Activated naive CD4-positive, alpha-beta T cell treated with anti-CD3 and anti-CD28 coated beads, Interleukin-2, amount 10 ng/mL, durations not matched to agents 7 days and 5 days (primary cell): ENCODE results near the gene ATP1A1.

Source experiments
- CTCF ChIA-PET: fragments of 350-600 bp; sonication (Branson Sonifier 250); formaldehyde crosslinking; loops from one replicate; lab custom pipeline; 2021; ENCODE audit warnings: antibody characterized with exemption; lab: Charles Lee
- DNase-seq: peaks from one replicate; pipeline ENCODE4 v3.0.0-alpha.2; 2020
- H3K27ac Mint-ChIP-seq: one replicate; pipeline ENCODE4 v1.8.0; 2021; ENCODE audit warnings: mild to moderate bottlenecking, moderate library complexity, mixed read lengths
- H3K27me3 Mint-ChIP-seq: one replicate; pipeline ENCODE4 v1.8.0; 2021; ENCODE audit warnings: mild to moderate bottlenecking, mixed read lengths
- H3K36me3 Mint-ChIP-seq: one replicate; pipeline ENCODE4 v1.8.0; 2021; ENCODE audit warnings: mixed read lengths
- H3K4me1 Mint-ChIP-seq: one replicate; pipeline ENCODE4 v1.8.0; 2021; ENCODE audit warnings: mixed read lengths
- H3K4me3 Mint-ChIP-seq: one replicate; pipeline ENCODE4 v1.8.0; 2021; ENCODE audit warnings: mild to moderate bottlenecking, moderate library complexity, mixed read lengths
- H3K9me3 Mint-ChIP-seq: one replicate; pipeline ENCODE4 v1.8.0; 2021; ENCODE audit warnings: mixed read lengths

ATP1A1 gene

DNA sequence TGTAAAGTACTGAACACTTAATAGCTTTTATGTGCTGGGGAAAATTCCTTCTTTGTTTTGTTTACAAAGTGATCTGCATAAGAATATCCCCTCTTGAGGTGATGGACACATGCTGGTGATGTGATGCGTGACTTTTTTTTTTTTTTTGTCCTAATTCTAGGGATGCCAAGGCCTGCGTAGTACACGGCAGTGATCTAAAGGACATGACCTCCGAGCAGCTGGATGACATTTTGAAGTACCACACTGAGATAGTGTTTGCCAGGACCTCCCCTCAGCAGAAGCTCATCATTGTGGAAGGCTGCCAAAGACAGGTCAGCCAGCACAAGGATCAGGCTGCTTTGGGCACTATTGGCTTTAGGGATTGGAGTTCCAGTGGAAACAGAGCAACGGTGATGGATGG lies 24.7 kb downstream of the ATP1A1 start:
- CTCF ChIA-PET, result interaction anchor here (0.7 to 2.1 kb wide), 3 partner anchors 10 to 259 kb away, joined by 3 to 5 read pairs (median 5); no protein-coding TSS in a partner anchor
- no peak overlapping the region for H3K4me3 Mint-ChIP-seq
- peaks cover 21% of the 10 kb centered on the region for H3K4me1 Mint-ChIP-seq
- H3K27me3 Mint-ChIP-seq, result no peaks in the 10 kb centered on the region
- no peak for DNase-seq
- peak overlapping the region; percentile 47 for H3K27ac Mint-ChIP-seq
- H3K9me3 Mint-ChIP-seq, result no peaks in the 10 kb centered on the region
- peaks cover 90% of the 10 kb centered on the region for H3K36me3 Mint-ChIP-seq

DNA sequence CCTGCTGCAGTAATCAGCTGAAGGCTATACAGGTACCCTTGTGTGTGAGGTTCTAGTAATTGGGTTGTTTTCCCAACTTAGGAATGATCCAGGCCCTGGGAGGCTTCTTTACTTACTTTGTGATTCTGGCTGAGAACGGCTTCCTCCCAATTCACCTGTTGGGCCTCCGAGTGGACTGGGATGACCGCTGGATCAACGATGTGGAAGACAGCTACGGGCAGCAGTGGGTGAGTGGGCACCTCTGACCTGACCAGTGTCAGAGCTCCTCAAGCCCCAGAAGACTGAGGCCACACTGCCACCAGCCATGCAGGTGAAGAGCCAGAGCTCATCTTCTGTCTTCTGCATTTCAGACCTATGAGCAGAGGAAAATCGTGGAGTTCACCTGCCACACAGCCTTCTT lies 27.7 kb downstream of the ATP1A1 start:
- peaks cover 93% of the 10 kb centered on the region for H3K36me3 Mint-ChIP-seq
- no peaks in the 10 kb centered on the region for H3K9me3 Mint-ChIP-seq
- peaks cover 18% of the 10 kb centered on the region for H3K4me1 Mint-ChIP-seq
- DNase-seq, result no peak
- H3K27ac Mint-ChIP-seq, result peak overlapping the region; percentile 46
- H3K27me3 Mint-ChIP-seq, result no peaks in the 10 kb centered on the region
- no peak overlapping the region for H3K4me3 Mint-ChIP-seq
- CTCF ChIA-PET, result no interaction called here

DNA sequence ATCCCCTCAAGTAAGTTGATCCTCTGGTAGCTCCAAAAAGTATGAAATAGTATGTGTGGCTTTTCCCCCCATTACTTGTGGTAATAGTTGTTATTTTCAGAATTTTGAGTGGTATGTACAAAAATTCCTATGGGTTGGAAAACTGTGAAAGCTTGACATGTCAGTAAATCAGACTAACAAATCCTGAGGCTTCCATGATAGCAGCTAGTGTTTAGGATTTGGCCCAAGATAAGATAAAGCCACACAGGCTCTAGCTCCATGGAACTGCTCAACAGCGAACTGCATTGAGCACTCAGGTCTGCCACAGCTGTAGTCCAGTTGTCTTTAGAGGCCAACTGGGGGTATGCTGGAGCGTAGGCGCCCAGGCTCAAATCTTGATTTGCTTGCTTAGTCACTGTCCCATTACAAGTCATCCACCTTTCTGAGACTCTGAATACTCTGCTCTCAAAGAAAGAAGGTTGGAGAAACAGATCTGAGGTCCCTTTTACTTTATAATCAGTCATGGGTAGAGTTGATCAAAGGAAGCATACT lies 28.7 kb downstream of the ATP1A1 start:
- CTCF ChIA-PET, result interaction anchor here (1.7 to 2.8 kb wide), 2 partner anchors 38 to 263 kb away, joined by 3 to 12 read pairs; no protein-coding TSS in a partner anchor
- Mint-ChIP-seq H3K27me3 (no peaks in the 10 kb centered on the region), H3K27ac (peak overlapping the region; percentile 9), H3K36me3 (peaks cover 91% of the 10 kb centered on the region), H3K4me3 (no peak overlapping the region), H3K4me1 (peaks cover 18% of the 10 kb centered on the region), H3K9me3 (no peaks in the 10 kb centered on the region)
- no peak for DNase-seq

DNA sequence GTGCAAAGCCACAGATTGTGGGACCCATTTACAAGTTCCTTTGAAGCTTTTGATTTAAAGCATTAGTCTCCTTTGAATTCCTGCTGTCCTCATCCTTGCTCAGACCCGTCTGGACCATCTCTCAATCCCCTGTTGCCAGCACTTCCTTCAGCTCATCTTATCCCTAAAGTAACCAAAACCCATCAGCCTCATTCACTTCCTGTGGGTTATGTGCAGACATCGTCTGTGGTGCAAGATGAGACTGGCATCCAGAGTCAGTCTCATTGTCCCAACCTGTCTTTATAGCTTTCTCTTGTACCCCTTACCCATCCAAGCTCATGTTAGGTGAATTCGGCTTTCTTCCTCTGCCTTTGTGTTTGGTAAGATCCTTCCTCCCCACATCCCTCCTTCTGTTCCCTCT lies 29.3 kb downstream of the ATP1A1 start:
- H3K36me3 Mint-ChIP-seq, result peaks cover 92% of the 10 kb centered on the region
- no peak overlapping the region for H3K4me3 Mint-ChIP-seq
- CTCF ChIA-PET, result interaction anchor here (1.7 to 2.8 kb wide), 2 partner anchors 38 to 263 kb away, joined by 3 to 12 read pairs; no protein-coding TSS in a partner anchor
- H3K27ac Mint-ChIP-seq, result peak overlapping the region; percentile 73
- peaks cover 18% of the 10 kb centered on the region for H3K4me1 Mint-ChIP-seq
- H3K27me3 Mint-ChIP-seq, result no peaks in the 10 kb centered on the region
- no peak for DNase-seq
- H3K9me3 Mint-ChIP-seq, result no peaks in the 10 kb centered on the region

DNA sequence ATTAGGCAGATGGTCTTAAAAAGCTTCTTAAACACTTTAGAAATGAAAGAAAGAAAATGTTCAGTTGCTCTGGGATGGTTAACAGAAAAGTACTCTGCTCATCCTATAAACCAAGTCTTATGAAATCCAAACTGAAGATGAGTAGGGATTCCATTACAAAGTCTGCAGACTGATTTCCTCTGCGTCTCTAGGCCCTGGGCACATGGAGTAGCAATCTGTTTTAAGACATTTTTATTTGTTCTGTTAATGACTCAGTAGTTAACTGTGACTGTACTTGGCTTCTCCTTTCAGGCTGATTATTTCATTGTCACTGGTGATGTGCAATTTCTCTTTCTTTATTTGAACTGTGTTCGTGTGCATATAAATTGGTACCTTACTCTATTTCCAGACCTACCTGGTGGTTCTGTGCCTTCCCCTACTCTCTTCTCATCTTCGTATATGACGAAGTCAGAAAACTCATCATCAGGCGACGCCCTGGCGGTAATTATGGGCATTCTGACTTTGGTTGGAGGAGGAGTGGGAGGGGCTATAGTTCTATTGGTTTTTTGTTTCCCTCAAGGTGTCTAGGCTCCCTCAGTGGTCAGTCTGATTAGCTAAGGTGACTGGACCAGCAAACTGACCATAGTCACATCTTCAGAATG lies 30.6 kb downstream of the ATP1A1 start:
- no peak for DNase-seq
- CTCF ChIA-PET, result interaction anchor here (0.6 to 2.8 kb wide), 2 partner anchors 264 to 554 kb away, joined by 4 to 12 read pairs; no protein-coding TSS in a partner anchor

DNA sequence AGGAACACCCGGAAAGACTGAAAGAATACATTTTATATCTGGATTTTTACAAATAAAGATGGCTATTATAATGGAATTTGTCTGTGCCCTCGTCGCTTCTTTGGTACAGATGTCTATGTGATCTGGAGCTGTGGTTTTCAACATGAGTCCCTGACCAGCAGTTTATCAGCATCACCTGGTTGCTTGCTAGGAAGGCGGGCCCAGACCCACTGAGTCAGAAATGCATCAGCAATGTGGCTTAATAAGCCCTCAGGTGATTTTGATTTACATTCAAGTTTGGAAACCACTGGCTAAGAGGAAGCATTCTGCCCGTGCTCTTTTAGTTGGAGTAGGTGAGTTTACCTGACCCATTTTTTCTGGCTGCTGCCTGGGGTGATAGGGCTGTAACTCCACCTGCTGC lies 31.7 kb downstream of the ATP1A1 start:
- CTCF ChIA-PET, result interaction anchor here (0.6 kb wide), 1 partner anchor 555 kb away, joined by 4 read pairs; no protein-coding TSS in a partner anchor
- Mint-ChIP-seq H3K4me1 (peaks cover 18% of the 10 kb centered on the region), H3K27ac (no peak overlapping the region), H3K27me3 (no peaks in the 10 kb centered on the region), H3K36me3 (peaks cover 80% of the 10 kb centered on the region), H3K4me3 (no peak overlapping the region), H3K9me3 (no peaks in the 10 kb centered on the region)
- no peak for DNase-seq

More for the DNA sequence above, 30.6 kb downstream of the ATP1A1 start:
- Mint-ChIP-seq H3K27me3 (no peaks in the 10 kb centered on the region), H3K36me3 (peaks cover 90% of the 10 kb centered on the region), H3K4me3 (no peak overlapping the region), H3K4me1 (peaks cover 18% of the 10 kb centered on the region), H3K27ac (no peak overlapping the region), H3K9me3 (no peaks in the 10 kb centered on the region)

DNA sequence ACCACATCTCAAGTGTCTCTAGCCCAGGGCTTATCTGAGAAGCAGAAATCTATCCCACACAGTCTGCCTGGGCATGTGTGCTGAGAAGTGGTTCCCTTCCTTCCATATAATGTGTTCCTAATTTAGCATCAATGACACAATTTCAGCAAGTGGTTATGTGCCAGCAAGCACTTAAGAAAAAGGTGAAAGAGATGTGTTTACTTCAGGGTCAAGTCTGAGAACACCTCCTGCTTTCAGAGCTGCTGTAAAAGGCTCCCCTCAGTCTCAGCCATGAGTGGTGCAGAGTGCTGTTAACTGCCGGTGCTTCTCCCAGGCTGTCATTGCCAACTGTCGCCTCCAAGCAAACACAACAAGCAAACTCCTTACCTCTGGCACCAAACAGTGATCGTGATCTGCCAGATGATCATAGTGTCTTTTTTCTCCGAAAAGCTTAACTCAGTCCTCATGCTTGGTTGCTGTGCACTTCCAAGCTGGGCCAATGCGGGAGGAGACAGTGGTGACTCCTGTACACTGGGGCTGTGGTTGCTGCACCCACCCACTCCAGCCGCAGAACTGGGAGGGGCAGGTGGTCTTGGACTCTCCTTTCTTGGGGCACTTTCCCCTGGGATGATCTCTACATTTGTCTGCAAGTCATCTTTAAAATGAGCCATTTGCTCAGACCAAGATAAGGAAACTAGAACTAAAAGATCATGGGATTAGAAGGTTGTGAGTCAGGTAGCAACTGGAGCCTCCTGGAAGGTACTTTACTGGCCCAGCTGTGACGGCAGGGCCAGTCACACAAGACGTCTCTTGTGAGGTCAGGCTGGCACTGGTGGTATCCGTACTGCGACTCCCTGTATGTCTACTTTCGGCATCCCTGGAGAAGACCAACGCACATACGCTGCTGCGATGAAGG lies 32.4 kb downstream of the ATP1A1 start:
- DNase-seq, result no peak
- CTCF ChIA-PET, result no interaction called here
- H3K9me3 Mint-ChIP-seq, result no peaks in the 10 kb centered on the region
- no peak overlapping the region for H3K4me3 Mint-ChIP-seq
- peak overlapping the region; percentile 72 for H3K27ac Mint-ChIP-seq
- peaks cover 16% of the 10 kb centered on the region for H3K4me1 Mint-ChIP-seq
- H3K27me3 Mint-ChIP-seq, result no peaks in the 10 kb centered on the region
- peaks cover 73% of the 10 kb centered on the region for H3K36me3 Mint-ChIP-seq

GRCh38 chr1:116407033-116407432 lies 34.0 kb downstream of the ATP1A1 start:
- Mint-ChIP-seq H3K9me3 (no peaks in the 10 kb centered on the region), H3K4me3 (no peak overlapping the region), H3K4me1 (peaks cover 9% of the 10 kb centered on the region), H3K36me3 (peaks cover 59% of the 10 kb centered on the region), H3K27me3 (no peaks in the 10 kb centered on the region), H3K27ac (no peak overlapping the region)
- CTCF ChIA-PET, result no interaction called here
- no peak for DNase-seq

GRCh38 chr1:116408193-116408592 lies 35.1 kb downstream of the ATP1A1 start:
- no peaks in the 10 kb centered on the region for H3K27me3 Mint-ChIP-seq
- no peak for DNase-seq
- H3K27ac Mint-ChIP-seq, result no peak overlapping the region
- H3K4me3 Mint-ChIP-seq, result no peak overlapping the region
- H3K36me3 Mint-ChIP-seq, result peaks cover 48% of the 10 kb centered on the region
- H3K9me3 Mint-ChIP-seq, result no peaks in the 10 kb centered on the region
- CTCF ChIA-PET, result interaction anchor here (0.7 kb wide), 1 partner anchor 12 kb away, joined by 3 read pairs; no protein-coding TSS in a partner anchor
- H3K4me1 Mint-ChIP-seq, result peaks cover 3% of the 10 kb centered on the region

- Mint-ChIP-seq H3K9me3 (no peaks in the 10 kb centered on the region), H3K4me3 (no peak overlapping the region), H3K27me3 (no peaks in the 10 kb centered on the region), H3K4me1 (peaks cover 8% of the 10 kb centered on the region), H3K36me3 (peaks cover 42% of the 10 kb centered on the region), H3K27ac (no peak overlapping the region)
- CTCF ChIA-PET, result interaction anchor here (2.1 kb wide), 1 partner anchor 76 kb away, joined by 7 read pairs; no protein-coding TSS in a partner anchor
- DNase-seq, result no peak
These were observed 36.0 kb downstream of the ATP1A1 start for GRCh38 chr1:116408803-116409720.

- CTCF ChIA-PET, result interaction anchor here (2.1 kb wide), 1 partner anchor 76 kb away, joined by 7 read pairs; no protein-coding TSS in a partner anchor
- H3K27ac Mint-ChIP-seq, result no peak overlapping the region
- DNase-seq, result no peak
- no peaks in the 10 kb centered on the region for H3K9me3 Mint-ChIP-seq
- no peak overlapping the region for H3K4me3 Mint-ChIP-seq
- H3K36me3 Mint-ChIP-seq, result peaks cover 38% of the 10 kb centered on the region
- no peaks in the 10 kb centered on the region for H3K27me3 Mint-ChIP-seq
- peaks cover 10% of the 10 kb centered on the region for H3K4me1 Mint-ChIP-seq
These were observed 36.7 kb downstream of the ATP1A1 start for GRCh38 chr1:116409751-116410191.

DNA sequence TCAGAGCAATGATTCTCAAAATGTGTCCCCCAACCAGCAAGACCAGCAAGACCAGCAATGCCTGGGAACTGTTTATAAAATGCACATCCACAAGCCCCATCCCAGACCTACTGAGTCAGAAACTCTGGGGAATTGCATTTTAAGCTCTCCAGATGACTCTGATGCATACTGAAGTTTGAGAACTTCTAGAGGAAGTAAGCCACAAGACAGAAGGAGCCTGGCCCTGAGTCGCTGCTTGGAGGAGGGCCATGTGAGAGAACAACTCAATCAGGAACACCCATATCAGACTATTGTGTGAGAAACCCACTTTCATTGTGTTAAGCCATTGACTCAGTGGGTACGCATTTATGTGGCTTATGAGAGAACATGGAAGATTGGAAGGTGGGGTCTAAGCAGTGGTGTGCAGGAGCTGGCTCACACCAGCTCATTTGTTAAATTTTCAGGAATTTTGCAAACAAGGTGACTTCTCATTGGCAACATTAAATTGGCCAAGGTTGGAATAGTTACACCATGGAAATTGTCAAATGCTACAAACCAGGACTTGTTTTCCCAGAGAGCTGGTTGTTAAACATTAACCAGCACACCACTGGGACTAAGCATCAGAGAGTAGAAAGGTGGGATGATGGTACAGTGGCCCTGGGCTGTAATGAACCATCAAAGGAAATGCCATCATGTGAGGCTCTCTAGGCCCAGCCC lies 38.9 kb downstream of the ATP1A1 start:
- CTCF ChIA-PET, result no interaction called here
- no peaks in the 10 kb centered on the region for H3K9me3 Mint-ChIP-seq

GRCh38 chr1:116412480-116412798 lies 39.4 kb downstream of the ATP1A1 start:
- CTCF ChIA-PET, result no interaction called here
- Mint-ChIP-seq H3K27ac (no peak overlapping the region), H3K4me3 (no peak overlapping the region), H3K36me3 (peaks cover 24% of the 10 kb centered on the region), H3K9me3 (no peaks in the 10 kb centered on the region), H3K4me1 (peaks cover 32% of the 10 kb centered on the region), H3K27me3 (no peaks in the 10 kb centered on the region)
- DNase-seq, result no peak

More for the DNA sequence above, 38.9 kb downstream of the ATP1A1 start:
- Mint-ChIP-seq H3K27me3 (no peaks in the 10 kb centered on the region), H3K4me3 (no peak overlapping the region), H3K4me1 (peaks cover 27% of the 10 kb centered on the region), H3K27ac (no peak overlapping the region), H3K36me3 (peaks cover 27% of the 10 kb centered on the region)
- DNase-seq, result no peak
